ENCODE results near the gene UBE2L5. TPM values are rescaled to one million over a fixed set of nuclear protein-coding genes. Genes with fewer than 3 reads are reported as not detected.

The UBE2L5 gene
- total and polyA plus RNA-seq, 2 donors (not counting 3 experiments of a cell fraction or from before 2014, with no cell fraction given): not detected

DNA sequence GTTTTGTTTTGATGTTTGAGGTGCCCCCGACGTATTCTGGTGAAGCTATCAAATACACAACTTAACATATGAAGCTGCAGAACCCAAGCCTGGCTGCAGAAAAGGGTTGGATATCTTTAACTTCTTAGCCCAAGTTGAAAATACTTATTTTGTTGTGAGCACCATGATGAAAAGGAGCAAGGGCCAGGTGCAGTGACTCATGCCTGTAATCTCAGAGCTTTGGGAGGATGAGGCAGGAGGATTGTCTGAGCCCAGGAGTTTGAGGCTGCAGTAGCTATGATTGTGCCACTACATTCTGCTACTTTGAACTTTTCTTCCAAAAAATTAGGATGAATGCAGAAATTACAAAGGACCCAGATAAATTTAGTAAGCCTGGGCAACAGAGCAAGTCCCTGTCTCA lies 44.1 kb upstream of the UBE2L5 start:
- ChIA-PET CTCF (interaction anchor here (1.0 kb wide), 1 partner anchor 246 kb away, joined by 3 read pairs; no protein-coding TSS in a partner anchor), POLR2A (no interaction called here)
- no peaks in the 10 kb centered on the region for H3K79me2 ChIP-seq (ENCODE audit: control insufficient read depth, insufficient read depth, low read length)
- H3K27ac ChIP-seq (ENCODE audit: insufficient read depth, low read depth, low read length): no peak overlapping the region
- dilution Hi-C loops (cut with MboI; ENCODE audit: extremely low pct_ligation_motif_present, low sequenced_read_pairs): no loop called here
- no peak overlapping the region for H3K4me3 ChIP-seq (replicated peaks in 1 of 3; ENCODE audit: insufficient read depth in 1 of 3, low read depth in 1 of 3, low read length in 3 of 3)
- peaks cover 2 to 10% of the 10 kb centered on the region in 2 experiments for H3K27me3 ChIP-seq (ENCODE audit: control insufficient read depth in 2 of 2, insufficient read depth in 2 of 2, low read length in 2 of 2)
- H3K9me1 ChIP-seq (replicated peaks; ENCODE audit: control insufficient read depth, extremely low read depth, insufficient read depth, low read length): no peaks in the 10 kb centered on the region
- DNase-seq (ENCODE audit: low read depth, low spot score) (no peak), FAIRE-seq (no peak)
- H3K4me1 ChIP-seq (ENCODE audit: control insufficient read depth, extremely low read depth, insufficient read depth, low read length): no peaks in the 10 kb centered on the region
- no peaks in the 10 kb centered on the region for H3K9me3 ChIP-seq (replicated peaks; ENCODE audit: control insufficient read depth, insufficient read depth, low read length)
- no peak overlapping the region for H3K4me2 ChIP-seq (ENCODE audit: insufficient read depth, low read length)
- no peaks in the 10 kb centered on the region for H3K36me3 ChIP-seq (ENCODE audit: control insufficient read depth in 2 of 2, extremely low read depth in 1 of 2, insufficient read depth in 2 of 2, low read length in 2 of 2)
- no TSS peak for BruUV-seq (replicated peaks)
- no peak overlapping the region for H3K9ac ChIP-seq (replicated peaks; ENCODE audit: extremely low read depth, insufficient read depth, low read length)
- H2AFZ ChIP-seq (ENCODE audit: low read depth, low read length): no peak overlapping the region
- no peaks in the 10 kb centered on the region for H4K20me1 ChIP-seq (replicated peaks; ENCODE audit: control insufficient read depth, extremely low read depth, insufficient read depth, low read length)
- TF ChIP-seq, protein P1, sequence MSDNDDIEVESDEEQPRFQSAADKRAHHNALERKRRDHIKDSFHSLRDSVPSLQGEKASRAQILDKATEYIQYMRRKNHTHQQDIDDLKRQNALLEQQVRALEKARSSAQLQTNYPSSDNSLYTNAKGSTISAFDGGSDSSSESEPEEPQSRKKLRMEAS (IDR thresholded peaks at IDR 0.05; ENCODE audit: insufficient read depth, insufficient read length): no peak
- TF ChIP-seq, protein P2, sequence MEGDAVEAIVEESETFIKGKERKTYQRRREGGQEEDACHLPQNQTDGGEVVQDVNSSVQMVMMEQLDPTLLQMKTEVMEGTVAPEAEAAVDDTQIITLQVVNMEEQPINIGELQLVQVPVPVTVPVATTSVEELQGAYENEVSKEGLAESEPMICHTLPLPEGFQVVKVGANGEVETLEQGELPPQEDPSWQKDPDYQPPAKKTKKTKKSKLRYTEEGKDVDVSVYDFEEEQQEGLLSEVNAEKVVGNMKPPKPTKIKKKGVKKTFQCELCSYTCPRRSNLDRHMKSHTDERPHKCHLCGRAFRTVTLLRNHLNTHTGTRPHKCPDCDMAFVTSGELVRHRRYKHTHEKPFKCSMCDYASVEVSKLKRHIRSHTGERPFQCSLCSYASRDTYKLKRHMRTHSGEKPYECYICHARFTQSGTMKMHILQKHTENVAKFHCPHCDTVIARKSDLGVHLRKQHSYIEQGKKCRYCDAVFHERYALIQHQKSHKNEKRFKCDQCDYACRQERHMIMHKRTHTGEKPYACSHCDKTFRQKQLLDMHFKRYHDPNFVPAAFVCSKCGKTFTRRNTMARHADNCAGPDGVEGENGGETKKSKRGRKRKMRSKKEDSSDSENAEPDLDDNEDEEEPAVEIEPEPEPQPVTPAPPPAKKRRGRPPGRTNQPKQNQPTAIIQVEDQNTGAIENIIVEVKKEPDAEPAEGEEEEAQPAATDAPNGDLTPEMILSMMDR (IDR thresholded peaks at IDR 0.05; ENCODE audit: extremely low read depth in 1 of 2, insufficient read depth in 1 of 2, low read depth in 1 of 2, low read length in 2 of 2): no peak
- TF ChIP-seq GATA2 (IDR thresholded peaks at IDR 0.05; ENCODE audit: insufficient read depth, insufficient read length, low read depth, low read length) (no peak), POLR2A (IDR thresholded peaks at IDR 0.05; ENCODE audit: low read depth, low read length) (no peak), EZH2 (IDR thresholded peaks at IDR 0.05; ENCODE audit: borderline replicate concordance, low read depth, low read length, severe bottlenecking) (no peak), POLR2AphosphoS5 (IDR thresholded peaks at IDR 0.05; ENCODE audit: insufficient read depth, low read depth, low read length) (no peak), FOS (IDR thresholded peaks at IDR 0.05; ENCODE audit: borderline replicate concordance, insufficient read depth, low read length) (no peak), JUN (IDR thresholded peaks at IDR 0.05; ENCODE audit: borderline replicate concordance, insufficient read depth, insufficient read length, low read depth) (no peak), MYC (IDR thresholded peaks at IDR 0.05; ENCODE audit: low read depth, low read length) (no peak)
- intact Hi-C loops (cut with micrococcal nuclease): no loop called here

Data from endothelial cell of umbilical vein (primary cell).